H4 (cell line): ENCODE results near the gene JPT1. TPM values are rescaled to one million over a fixed set of nuclear protein-coding genes. Genes with fewer than 3 reads are reported as not detected.
"Not testable (repeated sequence)": the region's sequence is repeated elsewhere in the genome, so short reads cannot be mapped to it uniquely, and the experiment has no call there.

Experiments used
- DNase-seq: peaks from one replicate; pipeline ENCODE4 v3.0.0-alpha.2; 2015; ENCODE audit warnings: low spot score
- total RNA-seq: library from RNA; depleted of rRNA; stranded (reverse); fragments of >200 nt; shearing (Covaris generic); gene quantifications from 2 replicates; pipeline ENCODE4 v1.2.3, GENCODE V29; 2014; rRNA removed

The JPT1 gene
- total RNA-seq, result 324 and 466 TPM in 2 replicates

- peak; percentile 100 for DNase-seq
Observed at GRCh38 chr17:75154195-75155106, at the start of gene JPT1. TSS of gene JPT1 (minus strand) at chr17:75154512. CDS start at chr17:75154397, 115 bp downstream.

DNA sequence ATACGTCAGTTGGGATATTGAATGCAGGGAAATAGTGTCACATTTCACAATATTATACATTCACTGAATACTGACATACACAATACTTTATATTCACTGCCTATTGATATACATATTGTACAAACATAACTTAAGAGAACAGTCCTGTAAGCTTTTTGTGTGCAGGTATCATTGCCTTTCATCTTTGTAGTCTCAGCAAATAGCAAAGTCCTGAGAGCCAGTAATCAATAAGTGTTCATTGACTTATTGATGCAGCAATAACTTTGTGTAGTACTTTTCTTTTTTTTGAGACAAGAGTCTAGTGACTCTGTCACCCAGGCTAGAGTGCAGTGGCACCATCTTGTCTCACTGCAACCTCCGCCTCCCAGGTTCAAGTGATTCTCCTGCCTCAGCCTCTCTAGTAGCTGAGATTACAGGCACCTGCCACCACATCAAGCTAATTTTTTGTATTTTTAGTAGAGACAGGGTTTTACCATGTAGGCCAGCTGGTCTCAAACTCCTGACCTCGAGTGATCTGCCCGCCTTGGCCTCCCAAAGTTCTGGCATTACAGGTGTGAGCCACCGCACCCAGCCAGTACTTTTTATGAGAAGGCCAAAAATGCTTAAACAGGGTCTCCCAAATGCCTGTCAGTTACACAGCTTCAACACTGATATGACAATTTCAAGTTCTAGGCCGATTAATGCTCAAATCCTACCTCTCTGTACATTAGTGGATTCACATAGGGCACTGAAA is 45.7 kb upstream of the JPT1 start:
- no peak for DNase-seq

DNA sequence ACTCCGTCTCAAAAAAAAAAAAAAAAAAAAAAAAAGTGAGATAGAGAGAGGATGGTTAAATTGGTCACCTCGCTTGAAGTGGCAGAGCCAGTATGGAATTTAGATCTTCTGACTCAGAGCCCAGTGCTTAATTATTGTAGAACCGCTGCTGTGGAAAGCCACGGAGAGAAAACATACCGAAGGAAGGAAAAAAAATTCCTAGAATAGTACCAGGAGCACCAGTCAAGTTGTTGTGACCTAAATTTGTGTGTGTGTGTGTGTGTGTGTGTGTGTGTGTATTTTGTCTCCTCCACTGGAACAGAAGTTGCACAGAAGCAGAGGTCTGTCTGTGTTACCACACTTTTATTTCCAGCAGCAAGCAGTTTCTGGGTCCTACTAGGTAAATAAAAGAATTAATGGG is 40.6 kb upstream of the JPT1 start:
- DNase-seq, result no peak

DNA sequence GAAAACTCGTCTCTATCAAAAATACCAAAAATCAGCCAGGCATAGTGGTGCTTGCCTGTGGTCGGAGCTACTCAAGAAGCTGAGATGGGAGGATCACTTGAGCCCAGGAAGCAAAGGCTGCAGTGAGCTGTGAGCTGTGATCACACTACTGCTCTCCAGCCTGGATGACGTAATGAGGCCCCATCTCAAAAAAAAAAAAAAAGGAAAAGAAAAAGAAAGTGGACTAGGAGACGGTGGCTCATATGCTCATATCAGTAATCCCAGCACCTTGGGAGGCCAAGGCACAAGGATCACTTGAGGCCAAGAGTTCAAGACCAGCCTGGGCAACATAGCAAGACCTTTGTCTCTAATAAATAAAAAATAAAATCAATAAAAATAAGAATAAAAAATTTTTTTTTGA is 37.3 kb upstream of the JPT1 start:
- peak; percentile 56 for DNase-seq

GRCh38 chr17:75188614-75189013 is 34.3 kb upstream of the JPT1 start:
- DNase-seq, result no peak

- DNase-seq, result no peak
Observed at GRCh38 chr17:75183999-75184884, 29.9 kb upstream of the JPT1 start.

DNA sequence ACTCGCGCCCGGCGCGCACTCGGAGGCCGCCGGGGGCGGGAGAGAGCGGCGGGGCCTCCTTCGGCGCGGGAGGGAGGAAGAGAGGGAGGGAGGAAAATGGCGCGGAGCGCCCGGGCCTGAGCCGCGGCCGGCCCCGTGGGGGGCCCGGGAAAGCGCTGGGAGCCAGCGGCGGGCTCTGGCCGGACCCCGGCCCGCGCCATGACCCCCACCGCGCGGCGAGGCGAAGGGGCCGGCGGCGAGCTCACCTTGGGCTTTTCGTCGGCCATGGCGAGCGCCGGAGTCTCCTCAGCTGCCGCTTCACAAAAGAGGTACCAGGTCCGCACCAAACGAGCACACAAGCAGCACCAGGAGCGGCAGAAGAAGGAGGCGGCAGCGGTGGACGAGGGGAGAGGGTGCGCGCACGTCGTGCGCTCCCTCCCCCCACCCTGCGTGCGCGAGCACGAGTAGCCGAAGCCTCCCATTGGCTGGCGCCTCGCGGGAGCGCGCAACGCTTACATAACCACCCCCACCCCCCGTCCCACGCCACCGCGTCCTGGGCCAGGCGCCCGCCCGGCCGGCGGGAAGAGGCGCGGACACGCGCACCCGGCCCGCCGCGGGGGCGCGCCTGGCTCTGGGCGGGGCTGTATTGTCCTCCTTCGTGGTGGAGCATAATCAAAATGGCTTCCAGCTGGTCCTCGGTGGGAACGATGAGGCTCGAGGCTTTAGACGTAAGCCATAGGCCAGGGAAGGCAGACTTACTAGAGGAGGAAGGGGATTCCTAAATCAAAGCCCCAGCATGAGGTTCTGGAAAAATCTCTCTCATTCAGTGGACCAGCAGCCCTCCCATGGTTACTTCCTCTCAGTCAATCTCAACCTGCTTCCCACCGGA is 28.5 kb upstream of the JPT1 start, which contains the start of gene SUMO2:
SUMO2 (minus strand) TSS at position 391 of the 868 bp plus-strand sequence; CDS start at position 266, 125 bp downstream.
- peak; percentile 90 for DNase-seq

- no peak for DNase-seq
Observed at GRCh38 chr17:75182319-75182568, 27.9 kb upstream of the JPT1 start.

DNA sequence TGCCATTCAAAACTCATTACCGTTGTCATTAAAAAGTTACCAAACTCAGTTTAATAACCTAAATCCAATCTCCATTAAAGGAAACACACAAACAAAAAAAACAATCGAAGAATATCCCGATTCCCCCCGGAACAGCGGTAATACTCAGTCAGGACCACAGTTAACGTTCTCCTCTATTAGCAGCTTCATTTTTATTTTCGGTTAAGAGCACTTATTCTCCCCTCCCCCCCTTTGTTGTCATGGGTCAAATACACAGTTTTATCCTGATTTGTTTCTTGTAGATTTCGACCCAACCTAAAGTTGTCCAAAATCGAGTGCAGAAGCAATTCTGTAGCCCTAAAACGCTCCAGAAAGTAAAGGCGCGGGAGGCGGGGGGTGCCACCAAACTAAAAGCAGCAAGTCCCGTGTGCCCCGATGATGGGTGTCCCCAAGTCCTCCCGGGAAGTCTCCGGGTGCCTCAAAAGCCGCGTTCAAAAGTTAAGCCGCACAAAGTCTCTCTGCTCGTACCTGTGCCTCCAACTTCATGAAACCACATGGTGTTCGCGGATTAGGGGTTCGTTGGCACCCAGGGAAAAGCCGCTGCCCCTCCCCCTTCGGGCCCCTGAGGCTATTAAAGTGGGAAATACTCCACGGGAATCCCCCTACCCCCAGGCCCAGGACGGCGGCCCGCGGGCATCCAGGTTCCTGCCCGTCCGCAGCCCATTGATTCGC is 27.5 kb upstream of the JPT1 start:
- no peak for DNase-seq

GRCh38 chr17:75181110-75181509 is 26.8 kb upstream of the JPT1 start:
- DNase-seq, result no peak

- no peak for DNase-seq
Observed at GRCh38 chr17:75178453-75178852, 24.1 kb upstream of the JPT1 start.

DNA sequence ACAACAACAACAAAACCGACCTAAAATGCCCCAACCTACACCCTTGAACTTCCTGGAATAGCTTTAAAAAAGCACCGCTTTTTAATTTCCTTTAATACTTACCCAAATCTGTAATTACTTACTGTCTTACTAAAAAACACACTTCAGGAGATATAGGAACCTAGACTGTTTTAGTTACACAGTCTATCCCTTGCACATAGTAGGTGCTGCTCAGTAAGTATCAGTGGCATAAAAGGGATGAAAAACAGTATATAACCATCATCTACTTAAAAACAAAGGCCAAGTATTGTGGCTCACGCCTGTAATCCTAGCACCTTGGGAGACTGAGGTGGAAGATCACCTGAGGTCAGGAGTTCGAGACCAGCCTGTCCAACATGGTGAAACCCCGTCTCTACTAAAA is 22.3 kb upstream of the JPT1 start:
- no peak for DNase-seq

DNA sequence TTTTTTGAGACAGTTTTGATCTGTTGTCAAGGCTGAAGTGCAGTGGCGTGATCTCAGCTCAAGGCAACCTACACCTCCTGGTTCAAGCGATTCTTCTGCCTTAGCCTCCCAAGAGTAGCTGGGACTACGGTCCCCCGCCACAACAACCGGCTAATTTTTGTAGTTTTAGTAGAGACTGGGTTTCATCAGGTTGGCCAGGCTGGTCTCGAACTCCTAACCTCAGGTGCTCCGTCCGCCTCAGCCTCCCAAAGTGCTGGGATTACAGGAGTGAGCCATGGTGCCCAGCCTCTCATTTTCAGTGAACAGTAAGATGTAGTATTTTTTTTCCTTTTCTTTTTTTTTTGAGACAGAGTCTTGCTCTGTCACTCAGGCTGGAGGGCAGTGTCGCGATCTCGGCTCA is 20.7 kb upstream of the JPT1 start:
- DNase-seq, result no peak

DNA sequence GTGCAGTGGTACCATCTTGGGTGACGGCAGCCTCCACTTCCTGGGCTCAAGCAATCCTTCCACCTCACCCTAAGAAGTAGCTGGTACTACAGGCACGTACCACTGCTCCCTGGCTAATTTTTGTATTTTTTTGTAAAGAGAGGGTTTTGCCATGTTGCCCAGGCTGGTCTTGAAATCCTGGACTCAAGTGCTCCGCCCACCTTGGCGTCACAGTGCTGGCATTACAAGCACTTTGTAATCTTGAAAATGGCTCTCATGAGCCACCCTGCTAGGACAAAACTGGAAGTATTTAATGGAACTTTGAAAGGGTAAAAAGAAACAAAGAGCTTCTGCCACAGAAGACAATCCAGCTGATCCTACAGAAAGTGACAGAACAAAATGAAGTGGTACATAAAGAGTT is 19.2 kb upstream of the JPT1 start:
- DNase-seq, result no peak

- DNase-seq, result no peak
Observed at GRCh38 chr17:75168998-75169397, 14.7 kb upstream of the JPT1 start.

- not testable (repeated sequence) for DNase-seq
Observed at GRCh38 chr17:75164606-75165005, 10.3 kb upstream of the JPT1 start.

GRCh38 chr17:75163074-75163473 is 8.8 kb upstream of the JPT1 start:
- DNase-seq, result no peak

DNA sequence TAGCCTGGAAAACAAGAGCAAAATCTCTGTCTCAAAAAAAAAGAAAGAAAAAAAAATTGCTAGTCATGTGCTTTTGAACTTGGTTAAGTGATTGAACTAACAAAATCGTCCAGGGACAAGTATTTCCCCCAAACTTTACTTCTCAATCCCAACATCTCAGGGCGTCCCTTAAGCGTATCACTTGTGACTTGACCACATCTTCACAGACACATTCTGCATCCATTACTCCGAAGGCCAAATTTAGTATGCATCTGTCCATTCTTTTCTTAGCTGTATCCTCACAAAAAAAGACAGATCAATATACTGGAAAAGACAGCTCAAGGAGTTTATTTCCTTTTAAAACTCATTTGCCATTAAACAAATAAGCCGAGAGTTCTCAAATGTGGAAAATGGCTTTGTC is 5.9 kb upstream of the JPT1 start:
- no peak for DNase-seq

GRCh38 chr17:75159196-75160031 is 5.1 kb upstream of the JPT1 start:
- no peak for DNase-seq

- DNase-seq, result not testable (repeated sequence)
Observed at GRCh38 chr17:75158480-75158879, 4.2 kb upstream of the JPT1 start.
